GM12891 (cell line): ENCODE measurements around the gene KBTBD3.

Experiments used
- POLR2A ChIP-seq: IDR thresholded peaks from 2 replicates; pipeline ENCODE4 v1.6.1; 2011; ENCODE audit warnings: low read depth, low read length, control low read depth
- TAF1 ChIP-seq: IDR thresholded peaks from 2 replicates; pipeline ENCODE4 v1.6.1; 2011; ENCODE audit warnings: low read depth, low read length, control low read depth

DNA sequence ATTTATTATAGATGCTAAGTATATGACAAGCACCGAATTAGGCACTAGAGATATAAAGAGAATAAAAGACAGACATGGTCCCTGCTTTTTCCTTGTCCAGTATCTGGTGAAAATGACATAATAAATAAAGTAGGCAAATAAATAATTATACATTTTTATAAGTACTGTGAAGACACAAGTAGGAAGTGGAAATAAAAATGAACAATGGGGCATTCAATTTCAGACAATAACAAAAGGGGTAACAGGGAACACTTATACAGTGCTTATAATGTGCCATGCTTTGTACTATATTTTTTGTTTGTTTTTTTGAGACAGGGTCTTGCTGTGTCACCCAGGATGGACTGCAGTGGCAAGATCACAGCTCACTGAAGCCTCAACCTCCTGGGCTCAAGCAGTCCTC, 4.3 kb downstream of the KBTBD3 start:
- no peak for TF ChIP-seq POLR2A
- no peak for TF ChIP-seq TAF1
